Measurements from ENCODE around the gene KRTAP19-5.

- no peak for TF ChIP-seq EP300 (IDR thresholded peaks at IDR 0.05)
- no peak for TF ChIP-seq CTCF (IDR thresholded peaks at IDR 0.05)
- TF ChIP-seq POLR2A (IDR thresholded peaks at IDR 0.05): no peak
These were observed 21.8 kb downstream of the KRTAP19-5 start, which contains the start of gene KRTAP19-1 for GRCh38 chr21:30480145-30480544.

All from tibial nerve (tissue), 4 donors.